Progenitor cell of endocrine pancreas (in vitro differentiated cells): ENCODE measurements around the gene EFNB1. TPM values are rescaled to one million over a fixed set of nuclear protein-coding genes. Genes with fewer than 3 reads are reported as not detected.

Experiments
- DNase-seq: peaks from one replicate; pipeline ENCODE4 v3.0.0; 2021; ENCODE audit warnings: low spot score; ENCODE audit not compliant: unreplicated experiment
- H3K27ac Mint-ChIP-seq: 2 replicates; pipeline ENCODE4 v1.8.0; 2021; ENCODE audit warnings: mild to moderate bottlenecking, moderate library complexity, mixed read lengths
- H3K27me3 Mint-ChIP-seq: 2 replicates; pipeline ENCODE4 v1.8.0; 2021; ENCODE audit warnings: mixed read lengths
- H3K36me3 Mint-ChIP-seq: 2 replicates; pipeline ENCODE4 v1.8.0; 2022; ENCODE audit warnings: mixed read lengths; ENCODE audit not compliant: insufficient read depth
- H3K4me1 Mint-ChIP-seq: 2 replicates; pipeline ENCODE4 v1.8.0; 2021; ENCODE audit warnings: low read depth, mixed read lengths
- H3K4me3 Mint-ChIP-seq: 2 replicates; pipeline ENCODE4 v1.8.0; 2021; ENCODE audit warnings: low read depth, mild to moderate bottlenecking, moderate library complexity, mixed read lengths
- H3K9me3 Mint-ChIP-seq: 2 replicates; pipeline ENCODE4 v1.8.0; 2021; ENCODE audit warnings: low read depth, mixed read lengths
- CTCF ChIP-seq: fragments of 200-600 bp; sonication (generic); IDR thresholded peaks from one replicate; pipeline ENCODE4 v1.5.0; 2021; ENCODE audit warnings: antibody characterized with exemption, mild to moderate bottlenecking; ENCODE audit not compliant: unreplicated experiment
- total RNA-seq: library from RNA; stranded (reverse); gene quantifications from 2 replicates; pipeline ENCODE4 v1.2.1, GENCODE V29; 2021

Gene EFNB1
- total RNA-seq, 1 donor from 2014 or later: 16.9 TPM

- peaks cover 9% of the 10 kb centered on the region for H3K4me1 Mint-ChIP-seq
- H3K9me3 Mint-ChIP-seq: peaks cover 9% of the 10 kb centered on the region
- no peak overlapping the region for H3K4me3 Mint-ChIP-seq
- no peaks in the 10 kb centered on the region for H3K27me3 Mint-ChIP-seq
- no peak for DNase-seq
- no peak overlapping the region for H3K27ac Mint-ChIP-seq
- TF ChIP-seq CTCF: no peak
- H3K36me3 Mint-ChIP-seq: peaks cover 3% of the 10 kb centered on the region
Observed at GRCh38 chrX:68841251-68842049, 12.6 kb downstream of the EFNB1 start.

GRCh38 chrX:68842351-68842750 is 13.5 kb downstream of the EFNB1 start:
- Mint-ChIP-seq H3K27ac (no peak overlapping the region), H3K4me3 (no peak overlapping the region), H3K4me1 (peaks cover 6% of the 10 kb centered on the region), H3K36me3 (no peaks in the 10 kb centered on the region), H3K9me3 (peaks cover 3% of the 10 kb centered on the region), H3K27me3 (no peaks in the 10 kb centered on the region)
- DNase-seq: no peak
- TF ChIP-seq CTCF: no peak

GRCh38 chrX:68842781-68843581 is 14.2 kb downstream of the EFNB1 start:
- H3K27ac Mint-ChIP-seq: no peak overlapping the region
- H3K9me3 Mint-ChIP-seq: no peaks in the 10 kb centered on the region
- no peak for DNase-seq
- no peaks in the 10 kb centered on the region for H3K27me3 Mint-ChIP-seq
- H3K4me3 Mint-ChIP-seq: no peak overlapping the region
- H3K36me3 Mint-ChIP-seq: peaks cover 2% of the 10 kb centered on the region
- H3K4me1 Mint-ChIP-seq: peaks cover 6% of the 10 kb centered on the region
- no peak for TF ChIP-seq CTCF

GRCh38 chrX:68843992-68844391 is 15.2 kb downstream of the EFNB1 start:
- no peak overlapping the region for H3K27ac Mint-ChIP-seq
- no peak overlapping the region for H3K4me3 Mint-ChIP-seq
- H3K27me3 Mint-ChIP-seq: no peaks in the 10 kb centered on the region
- H3K9me3 Mint-ChIP-seq: no peaks in the 10 kb centered on the region
- H3K36me3 Mint-ChIP-seq: peaks cover 2% of the 10 kb centered on the region
- peaks cover 6% of the 10 kb centered on the region for H3K4me1 Mint-ChIP-seq
- DNase-seq: no peak
- no peak for TF ChIP-seq CTCF

- Mint-ChIP-seq H3K4me3 (no peak overlapping the region), H3K9me3 (peaks cover 3% of the 10 kb centered on the region), H3K36me3 (peaks cover 2% of the 10 kb centered on the region), H3K4me1 (peaks cover 6% of the 10 kb centered on the region), H3K27ac (no peak overlapping the region), H3K27me3 (no peaks in the 10 kb centered on the region)
- no peak for TF ChIP-seq CTCF
- DNase-seq: no peak
Observed at GRCh38 chrX:68844581-68844980, 15.8 kb downstream of the EFNB1 start.
